IPS-11a (cell line): ENCODE measurements around the gene SCCPDH.

Experiments used
- H3K4me3 ChIP-seq: one replicate; pipeline ENCODE4 v1.5.1; 2013; ENCODE audit warnings: low read depth, low read length, control low read depth

The SCCPDH gene

DNA sequence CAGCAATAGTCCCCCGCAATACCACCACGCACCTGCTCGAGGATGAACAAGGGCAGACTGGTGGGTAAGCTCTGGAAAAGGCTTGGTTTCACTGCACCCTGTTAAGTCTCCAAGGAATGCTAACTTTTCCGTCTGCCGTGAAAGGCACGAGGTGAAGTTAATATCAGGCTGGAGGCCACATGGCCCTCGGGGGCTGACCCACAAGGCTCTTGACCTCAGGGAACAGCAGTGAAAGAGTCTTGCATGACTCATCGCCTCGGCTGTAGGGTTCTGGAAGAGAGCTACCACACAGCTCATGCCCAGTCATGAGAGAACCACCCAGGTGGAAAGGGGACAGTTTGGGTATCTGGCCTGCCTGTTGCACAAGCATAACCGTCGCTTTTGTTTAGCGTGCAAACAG, 24.7 kb downstream of the SCCPDH start:
- H3K4me3 ChIP-seq, result no peak overlapping the region

- no peak overlapping the region for H3K4me3 ChIP-seq
Measured at GRCh38 chr1:246750752-246751151, 26.5 kb downstream of the SCCPDH start.

DNA sequence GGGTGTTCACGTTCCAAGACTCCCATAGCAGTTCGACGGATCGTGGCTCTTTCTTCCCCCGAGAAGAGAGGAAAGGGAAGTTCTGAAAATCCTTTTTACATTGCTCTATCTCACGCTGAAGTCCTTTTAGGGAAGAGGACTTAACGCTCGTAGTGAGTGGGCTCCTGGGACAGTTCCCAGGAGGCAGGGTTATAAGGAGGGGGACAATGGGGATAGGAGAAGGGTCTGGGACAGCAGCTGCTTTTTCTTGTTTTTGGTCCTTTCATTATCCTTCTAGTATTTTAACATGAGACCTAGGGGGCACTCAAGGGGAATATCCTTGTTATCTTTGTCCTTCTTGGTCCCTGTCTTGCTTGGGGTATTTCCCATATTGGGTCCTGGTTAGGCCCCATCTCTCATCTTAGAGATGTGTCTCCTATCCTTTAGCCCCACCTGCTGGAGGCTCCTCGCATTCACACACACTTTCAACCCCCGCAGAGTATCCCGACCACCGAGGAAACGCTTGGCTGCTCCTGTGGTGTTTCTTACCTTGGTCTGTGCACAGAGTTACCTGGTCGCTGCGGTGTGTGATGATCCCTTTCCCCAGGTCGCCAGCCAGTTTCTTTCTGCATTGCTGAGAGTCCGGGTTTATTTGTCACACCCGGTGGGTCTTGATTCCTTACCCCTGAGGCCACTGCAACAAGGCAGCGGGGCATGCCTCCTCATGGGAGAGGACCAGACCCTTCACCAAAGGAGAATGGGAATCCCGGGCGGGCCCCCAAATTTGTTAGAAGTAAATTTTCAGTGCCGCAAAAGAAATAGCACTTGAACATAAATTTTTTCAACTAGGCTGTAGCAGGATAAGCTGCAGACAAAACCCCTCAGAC, 29.7 kb downstream of the SCCPDH start:
- H3K4me3 ChIP-seq, result no peak overlapping the region

GRCh38 chr1:246755419-246755818, 31.2 kb downstream of the SCCPDH start:
- H3K4me3 ChIP-seq, result no peak overlapping the region

GRCh38 chr1:246760422-246761347, 36.5 kb downstream of the SCCPDH start:
- no peak overlapping the region for H3K4me3 ChIP-seq

- H3K4me3 ChIP-seq, result no peak overlapping the region
Measured at GRCh38 chr1:246761396-246761795, 37.2 kb downstream of the SCCPDH start.

GRCh38 chr1:246765521-246765920, 41.3 kb downstream of the SCCPDH start:
- H3K4me3 ChIP-seq, result no peak overlapping the region

DNA sequence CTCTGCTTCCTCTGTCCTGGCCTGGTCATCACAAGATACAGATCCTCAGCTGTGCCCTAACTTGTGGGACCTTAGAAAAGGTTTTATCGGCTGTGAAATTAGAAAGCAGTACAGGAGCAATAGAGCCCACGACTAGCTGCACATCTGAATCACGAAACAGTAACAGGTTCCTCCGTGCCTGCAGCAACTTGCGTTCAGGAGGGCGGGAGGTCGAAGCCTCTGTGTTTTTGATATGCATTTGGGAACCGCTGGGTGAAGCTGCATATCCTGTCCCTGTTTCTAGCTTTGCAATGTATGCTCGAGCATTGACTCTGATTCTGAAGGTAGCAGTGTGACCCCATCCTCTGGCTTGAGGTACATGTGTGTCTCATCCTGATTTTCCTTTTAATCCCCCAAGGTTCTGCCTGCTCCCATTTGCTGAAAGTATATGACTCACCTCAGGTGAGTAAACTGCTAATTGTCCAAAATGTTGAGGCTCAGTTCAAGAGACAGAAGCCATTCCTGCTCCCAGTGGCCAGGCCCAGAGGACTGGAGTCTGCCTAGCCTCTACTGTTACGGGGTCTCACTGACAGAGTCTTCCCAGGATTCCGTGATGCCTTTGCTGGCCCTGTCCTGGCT, 44.3 kb downstream of the SCCPDH start:
- no peak overlapping the region for H3K4me3 ChIP-seq

- no peak overlapping the region for H3K4me3 ChIP-seq
Measured at GRCh38 chr1:246769306-246769705, 45.1 kb downstream of the SCCPDH start.

GRCh38 chr1:246771366-246771765, 47.2 kb downstream of the SCCPDH start:
- no peak overlapping the region for H3K4me3 ChIP-seq

DNA sequence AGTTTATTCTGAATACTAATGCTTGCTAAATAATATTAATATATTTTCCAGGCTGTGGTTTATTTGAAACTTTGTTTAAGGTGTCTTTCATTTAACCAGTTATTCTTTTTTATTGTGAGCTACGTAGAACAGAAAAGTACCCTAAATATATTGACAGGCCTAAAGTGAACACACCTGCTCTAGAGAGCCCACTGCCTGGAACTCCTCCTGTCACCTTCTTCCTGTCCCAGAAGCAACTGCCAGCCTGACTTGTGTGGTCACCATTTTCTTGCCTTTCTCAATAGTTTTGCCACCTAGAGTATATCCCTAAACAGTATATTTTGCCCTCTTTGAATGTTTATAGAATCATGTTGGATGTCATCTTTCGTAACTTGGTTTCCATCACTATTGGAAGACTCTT, 48.5 kb downstream of the SCCPDH start:
- no peak overlapping the region for H3K4me3 ChIP-seq

DNA sequence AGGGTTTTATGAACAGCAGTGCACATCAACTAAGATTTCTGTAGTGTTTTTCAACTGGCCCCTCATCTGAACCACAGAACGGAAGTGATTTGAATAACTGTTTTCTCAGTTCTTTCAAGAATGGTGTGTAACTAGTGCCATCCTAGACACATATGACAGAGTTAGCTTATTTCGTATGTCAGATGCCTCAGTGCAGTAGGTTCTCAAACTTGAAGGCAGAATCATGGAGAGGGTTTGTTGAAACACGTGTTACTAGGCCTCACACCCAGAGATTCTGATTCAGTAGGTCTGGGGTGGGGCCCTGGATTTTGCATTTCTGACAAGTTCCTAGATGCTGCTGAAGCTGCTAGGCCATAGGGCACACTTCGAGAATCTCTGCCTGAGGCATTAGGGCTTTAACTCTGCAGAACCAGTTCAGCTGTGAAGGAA, 49.0 kb downstream of the SCCPDH start:
- H3K4me3 ChIP-seq, result no peak overlapping the region

DNA sequence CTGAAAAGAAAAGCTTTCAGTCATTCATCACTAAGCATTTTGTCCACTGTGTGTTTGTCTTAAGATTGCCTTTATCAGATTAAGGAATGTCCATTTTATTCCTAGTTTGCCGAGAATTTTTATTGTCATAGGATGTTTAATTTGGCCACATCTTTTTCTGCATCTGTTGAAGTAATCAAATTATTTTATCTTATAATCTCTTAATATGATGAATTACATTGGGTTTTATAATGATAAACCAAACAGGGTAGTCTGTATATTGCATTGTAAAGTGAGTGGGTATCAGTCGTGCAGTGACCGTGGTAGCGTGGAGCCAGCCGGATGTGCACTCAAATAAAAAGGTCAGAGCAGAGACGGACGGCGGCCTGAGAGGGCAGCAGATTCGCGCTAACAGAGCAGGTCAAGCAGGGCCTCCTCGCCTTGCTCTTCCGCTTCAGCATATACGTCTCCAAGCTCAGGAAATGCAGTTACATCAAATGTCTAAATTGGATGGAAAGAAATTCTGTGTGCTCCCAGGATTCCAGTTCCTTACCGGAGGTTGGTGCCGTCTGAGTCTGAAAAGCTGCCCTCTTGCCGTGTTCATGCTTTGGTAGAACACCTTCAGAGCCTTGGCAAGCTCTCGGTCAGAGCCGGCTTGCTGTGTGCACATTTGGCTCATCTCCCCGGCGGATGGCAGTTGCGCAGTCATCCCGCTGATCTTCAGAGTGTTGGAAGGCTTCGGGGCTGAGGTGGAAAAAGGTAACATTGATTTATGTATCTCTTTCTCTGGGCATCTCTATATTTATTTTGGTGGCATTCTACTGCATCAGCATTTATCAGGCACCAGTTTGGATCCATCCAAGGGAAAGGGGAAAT, 51.5 kb downstream of the SCCPDH start:
- H3K4me3 ChIP-seq, result no peak overlapping the region

GRCh38 chr1:246776923-246777322, 52.7 kb downstream of the SCCPDH start:
- no peak overlapping the region for H3K4me3 ChIP-seq

DNA sequence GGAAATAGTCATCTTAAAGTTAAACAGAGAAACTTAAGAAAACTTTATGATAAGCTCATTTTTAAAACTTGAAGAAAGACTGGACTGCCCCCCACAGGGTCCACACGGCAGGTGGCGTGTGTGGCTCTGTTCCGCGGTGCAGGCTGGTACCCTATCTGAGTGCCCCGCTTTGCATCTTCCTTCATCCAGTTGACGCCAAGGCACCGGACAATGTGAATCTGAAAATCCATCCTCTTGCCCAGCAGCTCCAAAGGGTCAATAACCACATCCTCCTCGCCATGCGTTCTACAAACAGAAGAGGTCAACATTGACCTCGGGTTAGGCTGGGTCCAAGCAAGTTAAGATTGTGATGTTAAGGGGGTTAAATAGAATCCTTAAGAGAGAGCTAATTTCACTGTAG, 54.5 kb downstream of the SCCPDH start:
- no peak overlapping the region for H3K4me3 ChIP-seq

- H3K4me3 ChIP-seq, result no peak overlapping the region
Measured at GRCh38 chr1:246779561-246780175, 55.5 kb downstream of the SCCPDH start.

DNA sequence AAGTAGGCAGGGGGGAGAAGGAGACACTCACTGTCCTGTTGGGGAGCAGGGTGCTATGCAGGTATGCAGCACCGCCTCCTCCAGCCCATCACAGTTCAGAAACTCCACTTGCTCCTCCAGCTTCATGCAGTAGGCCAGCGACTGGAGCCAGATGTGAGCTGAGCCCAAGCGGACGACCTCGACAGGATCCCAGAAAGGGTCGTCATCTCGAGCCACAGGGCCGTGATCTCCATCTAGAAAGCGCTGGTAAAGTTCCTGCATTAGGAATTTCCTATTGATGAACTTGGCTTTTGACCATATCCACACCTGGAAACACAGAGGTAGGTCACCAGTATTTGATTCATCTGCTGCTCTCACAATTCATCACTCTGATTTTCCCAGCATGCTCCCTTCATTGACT, 56.1 kb downstream of the SCCPDH start:
- H3K4me3 ChIP-seq, result no peak overlapping the region

DNA sequence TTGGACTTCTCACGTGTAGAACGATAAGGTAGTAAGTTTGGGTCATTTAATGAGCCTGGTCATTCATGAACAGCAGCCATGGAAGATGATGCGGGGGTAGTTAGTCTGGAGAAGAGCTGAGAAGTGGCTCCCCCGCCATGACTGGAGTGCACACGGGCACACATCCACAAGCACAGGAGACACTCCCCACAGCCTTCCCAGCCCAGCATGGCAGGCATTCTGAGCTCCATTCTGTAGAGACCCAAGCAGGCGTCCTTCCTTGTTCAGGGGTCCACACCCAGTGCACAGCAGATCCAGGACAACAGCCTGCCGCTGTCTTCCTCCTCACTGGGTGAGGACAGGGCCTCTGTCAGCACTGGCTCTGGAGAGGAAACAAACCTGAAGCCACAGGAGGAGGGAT, 57.0 kb downstream of the SCCPDH start:
- H3K4me3 ChIP-seq, result no peak overlapping the region

DNA sequence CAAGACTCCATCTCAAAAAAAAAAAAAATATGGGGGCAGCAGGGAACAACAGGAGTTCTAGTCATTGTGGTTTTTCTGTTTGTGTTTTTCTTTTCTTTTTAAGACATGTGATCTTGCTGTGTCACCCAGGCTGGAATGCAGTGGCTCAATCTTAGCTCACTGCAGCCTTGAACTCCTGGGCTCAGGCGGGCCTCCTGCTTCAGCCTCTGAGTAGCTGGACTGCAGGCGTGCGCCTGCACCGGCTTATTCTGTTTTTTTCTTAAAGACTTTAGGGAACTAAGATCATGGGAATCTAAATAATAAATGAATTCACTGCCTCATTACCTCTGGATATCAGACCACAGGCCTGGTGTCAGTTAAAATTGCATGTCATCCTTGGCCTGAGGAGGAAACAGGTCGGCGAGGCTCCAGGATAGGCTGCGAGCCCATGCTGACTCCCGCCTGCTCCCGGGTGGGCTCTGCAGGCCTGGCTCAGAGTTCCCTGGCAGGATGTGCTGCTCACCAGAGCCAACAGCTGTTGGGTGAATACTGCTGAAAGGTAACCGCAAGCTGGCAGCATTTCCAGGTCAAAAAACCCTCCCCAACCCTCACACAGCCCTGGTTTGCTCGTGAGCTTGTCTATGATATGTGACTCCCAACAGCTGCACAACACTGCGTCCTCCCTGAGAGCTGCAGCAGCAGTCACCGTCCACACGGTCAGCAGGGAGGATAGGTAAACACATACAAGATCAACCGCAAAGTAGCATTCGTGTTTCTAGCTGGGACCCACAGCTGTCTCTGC, 58.1 kb downstream of the SCCPDH start:
- H3K4me3 ChIP-seq, result no peak overlapping the region
